Ovary (tissue), 3 donors: Measurements from ENCODE around the gene AKT1S1.

ENCODE experiments used
- CTCF ChIP-seq, 3 donors: fragments of 450-650 bp in 2 of 3; fragments of 200-600 bp in 1 of 3; IDR thresholded peaks; one replicate each; pipeline versions ENCODE4 v1.5.1 to v1.8.0; 2016 to 2022; ENCODE audit warnings: antibody characterized with exemption in 3 of 3, mild to moderate bottlenecking in 1 of 3
- EP300 ChIP-seq: sonication (generic); formaldehyde crosslinking; IDR thresholded peaks from one replicate; pipeline ENCODE4 v1.6.1; 2017; ENCODE audit warnings: antibody characterized with exemption
- POLR2A ChIP-seq: fragments of 450-650 bp; IDR thresholded peaks from one replicate; pipeline ENCODE4 v1.6.1; 2017; ENCODE audit warnings: antibody characterized with exemption, mild to moderate bottlenecking, moderate library complexity
- donor health status: DM: no; HTN: no; CAD: no.

GRCh38 chr19:49820125-49820524, 57.0 kb downstream of the AKT1S1 start:
- TF ChIP-seq CTCF (IDR thresholded peaks at IDR 0.05) = no peak
- TF ChIP-seq POLR2A = no peak
- no peak for TF ChIP-seq EP300
